ENCODE data around the gene SLC30A2. TPM values are rescaled to one million over a fixed set of nuclear protein-coding genes. Genes with fewer than 3 reads are reported as not detected.

Gene SLC30A2
- total and polyA plus RNA-seq, 2 of the 13 experiments (the other 11 are each of a cell fraction or from before 2014, with no cell fraction given), result not detected

DNA sequence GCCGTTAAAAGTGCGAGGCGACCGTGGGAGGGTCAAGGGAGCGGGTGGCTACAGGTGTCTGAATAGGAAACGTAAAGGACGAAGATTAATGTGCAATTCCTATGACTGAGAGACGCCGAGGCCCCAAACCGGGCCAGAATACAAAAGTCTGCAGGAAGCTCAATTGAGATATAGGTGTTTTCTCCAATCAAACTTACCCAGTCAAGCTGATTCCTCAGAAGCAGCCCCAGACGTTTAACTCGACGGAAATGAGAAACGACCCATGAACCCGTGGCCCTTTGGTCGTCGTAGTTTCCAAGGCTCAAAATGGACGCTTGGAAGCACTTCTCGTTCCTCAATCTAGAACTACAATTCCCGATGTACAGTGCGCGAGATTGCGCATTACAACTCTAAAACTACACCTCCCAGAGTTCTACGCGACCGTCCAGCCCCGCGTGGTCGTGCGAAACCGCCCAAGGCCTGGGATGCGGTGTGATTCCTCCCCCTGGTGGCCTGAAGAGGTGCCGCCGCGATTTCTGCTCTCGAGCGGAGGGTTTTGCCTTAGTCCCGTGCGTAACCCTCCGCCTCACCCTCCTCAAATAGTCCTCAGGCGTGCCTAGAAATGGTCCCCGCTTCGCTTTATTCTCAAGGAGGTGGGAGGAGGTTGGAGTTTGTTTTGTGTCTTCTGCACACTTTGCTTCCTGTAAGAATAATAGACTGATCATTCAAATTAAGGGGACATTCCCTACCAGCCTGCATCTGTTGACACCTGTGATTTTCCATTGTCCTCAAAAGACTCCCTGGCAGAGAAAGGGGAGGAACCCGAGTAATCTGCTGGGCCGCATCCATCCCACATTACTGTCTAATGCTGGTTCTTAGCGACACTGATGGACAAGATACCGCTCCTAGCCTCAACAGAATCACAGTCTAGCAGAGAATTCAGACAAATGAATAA is 47.8 kb downstream of the SLC30A2 start, which contains the start of gene PAFAH2 (continued):
- TF ChIP-seq ZBTB20 (CRISPR knock-in tag; IDR thresholded peaks at IDR 0.05; ENCODE audit: borderline replicate concordance, low read depth), result peak; percentile 89; the same call in 1 of the 2 replicates
- peak; percentile 67; the same call in 1 of the 2 replicates for TF ChIP-seq ZNF644 (CRISPR knock-in tag; IDR thresholded peaks at IDR 0.05; ENCODE audit: low read depth)
- no peak for TF ChIP-seq ZNF468 (CRISPR knock-in tag; IDR thresholded peaks at IDR 0.05)
- TF ChIP-seq GPN1 (CRISPR knock-in tag; IDR thresholded peaks at IDR 0.05; ENCODE audit: borderline replicate concordance), result no peak
- no peak for TF ChIP-seq ZNF329 (CRISPR knock-in tag; IDR thresholded peaks at IDR 0.05; ENCODE audit: low read depth)
- no peak; the same call in 1 of the 2 replicates for TF ChIP-seq ZNF615 (CRISPR knock-in tag; IDR thresholded peaks at IDR 0.05; ENCODE audit: borderline replicate concordance)
- TF ChIP-seq RCOR2 (CRISPR knock-in tag; IDR thresholded peaks at IDR 0.05), result 0 out of 2 replicates have a peak, but pooled peaks have one; percentile 41
- TF ChIP-seq ZBTB2 (CRISPR knock-in tag; IDR thresholded peaks at IDR 0.05; ENCODE audit: low read depth), result no peak
- no peak for TF ChIP-seq ZNF674 (CRISPR knock-in tag; IDR thresholded peaks at IDR 0.05; ENCODE audit: low read depth)
- no peak for TF ChIP-seq CREB3 (CRISPR knock-in tag; IDR thresholded peaks at IDR 0.05)
- no peak for TF ChIP-seq ZNF841 (CRISPR knock-in tag; IDR thresholded peaks at IDR 0.05; ENCODE audit: borderline replicate concordance)
- peak; percentile 90; the same call in 1 of the 2 replicates for TF ChIP-seq ZSCAN5A (CRISPR knock-in tag; IDR thresholded peaks at IDR 0.05; ENCODE audit: borderline replicate concordance)
- TF ChIP-seq ZMYM4 (CRISPR knock-in tag; IDR thresholded peaks at IDR 0.05), result peak; percentile 98
- no peak for TF ChIP-seq ZNF512 (CRISPR knock-in tag; IDR thresholded peaks at IDR 0.05)
- TF ChIP-seq EP300 (IDR thresholded peaks at IDR 0.05; ENCODE audit: low read depth in 2 of 2, low read length in 2 of 2), result peak in 1 of 2 experiments; percentile 57; a peak in 2 of 4 replicates
- peak; percentile 80 for TF ChIP-seq EP300 (CRISPR knock-in tag; IDR thresholded peaks at IDR 0.05; ENCODE audit: borderline replicate concordance)
- peak; percentile 83; the same call in 1 of the 2 replicates for TF ChIP-seq ZNF747 (CRISPR knock-in tag; IDR thresholded peaks at IDR 0.05; ENCODE audit: borderline replicate concordance)
- no peak for TF ChIP-seq ZNF224 (CRISPR knock-in tag; IDR thresholded peaks at IDR 0.05)
- peak; percentile 57 for TF ChIP-seq ZNF121 (CRISPR knock-in tag; IDR thresholded peaks at IDR 0.05)
- TF ChIP-seq HOXA5 (CRISPR knock-in tag; IDR thresholded peaks at IDR 0.05), result peak; percentile 89
- peak; percentile 60; the same call in 1 of the 2 replicates for TF ChIP-seq ZNF558 (CRISPR knock-in tag; IDR thresholded peaks at IDR 0.05; ENCODE audit: borderline replicate concordance)
- TF ChIP-seq SETDB1 (CRISPR knock-in tag; IDR thresholded peaks at IDR 0.05; ENCODE audit: borderline replicate concordance), result no peak
- TF ChIP-seq NFKBIZ (CRISPR knock-in tag; IDR thresholded peaks at IDR 0.05), result peak; percentile 78; the same call in 1 of the 2 replicates
